Activated CD8-positive, alpha-beta memory T cell treated with anti-CD3 and anti-CD28 coated beads, Interleukin-2, amount 50 U/mL, for 1 hour (primary cell): ENCODE data around the gene ATXN1.
"Not testable (repeated sequence)": the region's sequence is repeated elsewhere in the genome, so short reads cannot be mapped to it uniquely, and the experiment has no call there.

ENCODE experiments used
- DNase-seq: peaks from one replicate; pipeline ENCODE4 v3.0.0-alpha.2; 2020; ENCODE audit errors: extremely low read depth

Gene ATXN1

DNA sequence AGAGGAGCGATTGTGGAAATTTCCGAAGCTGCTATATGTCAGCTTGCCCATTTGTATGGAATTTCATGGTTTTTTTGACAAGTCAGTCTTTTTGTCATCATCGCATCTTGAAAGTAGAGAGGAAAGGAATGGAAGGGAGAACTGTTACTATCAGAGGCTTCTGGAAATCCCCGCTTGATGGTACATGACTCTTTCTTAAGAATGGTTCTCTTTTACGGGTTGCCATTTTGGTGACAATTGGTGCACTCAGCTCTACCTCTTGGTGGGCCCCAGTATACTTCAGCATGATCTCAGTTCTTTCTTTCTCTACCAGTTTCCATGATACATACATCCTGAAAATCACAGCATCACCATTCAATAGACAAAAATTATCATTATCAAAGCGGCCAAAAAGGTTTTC lies 146.0 kb downstream of the ATXN1 start:
- not testable (repeated sequence) for DNase-seq

DNA sequence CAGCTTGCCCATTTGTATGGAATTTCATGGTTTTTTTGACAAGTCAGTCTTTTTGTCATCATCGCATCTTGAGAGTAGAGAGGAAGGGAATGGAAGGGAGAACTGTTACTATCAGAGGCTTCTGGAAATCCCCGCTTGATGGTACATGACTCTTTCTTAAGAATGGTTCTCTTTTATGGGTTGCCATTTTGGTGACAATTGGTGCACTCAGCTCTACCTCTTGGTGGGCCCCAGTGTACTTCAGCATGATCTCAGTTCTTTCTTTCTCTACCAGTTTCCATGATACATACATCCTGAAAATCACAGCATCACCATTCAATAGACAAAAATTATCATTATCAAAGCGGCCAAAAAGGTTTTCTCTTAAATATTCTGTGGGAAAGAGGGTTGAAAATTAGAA lies 147.1 kb downstream of the ATXN1 start:
- not testable (repeated sequence) for DNase-seq

DNA sequence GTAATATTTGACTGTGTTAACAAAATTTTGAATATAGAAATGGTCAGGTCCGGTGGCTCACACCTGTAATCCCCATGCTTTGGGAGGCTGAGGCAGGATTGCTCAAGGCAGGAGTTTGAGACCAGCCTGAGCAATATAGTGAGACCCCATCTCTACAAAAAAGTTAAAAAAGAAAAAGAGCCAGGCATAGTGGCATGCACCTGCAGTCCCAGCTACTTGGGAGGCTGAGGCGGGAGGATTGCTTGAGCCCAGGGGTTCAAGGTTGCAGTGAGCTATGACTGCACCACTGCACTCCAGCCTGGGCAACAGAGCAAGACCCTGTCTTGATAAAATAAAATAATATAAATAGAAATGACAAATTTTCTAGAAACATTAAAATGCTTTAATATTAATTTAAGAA lies 147.8 kb downstream of the ATXN1 start:
- DNase-seq: not testable (repeated sequence)

DNA sequence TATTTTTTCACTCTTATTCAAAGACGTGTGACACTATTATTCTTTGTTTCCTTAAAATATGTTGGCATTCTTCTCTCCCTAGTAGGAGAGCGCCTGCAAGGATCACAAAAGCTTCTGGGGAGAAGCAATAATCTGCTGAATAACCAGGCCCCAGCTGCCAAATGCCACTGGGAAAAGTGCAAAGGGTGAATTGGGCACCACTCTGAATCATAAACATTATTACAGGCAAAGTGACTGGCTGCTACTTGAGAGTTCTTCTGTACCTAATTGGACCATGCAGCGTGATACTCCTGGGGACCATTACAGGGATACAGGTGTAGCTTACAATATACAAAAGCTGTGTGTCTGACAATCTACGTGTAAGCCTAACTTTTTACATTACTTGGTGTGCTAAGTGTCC lies 152.8 kb downstream of the ATXN1 start:
- DNase-seq: no peak

DNA sequence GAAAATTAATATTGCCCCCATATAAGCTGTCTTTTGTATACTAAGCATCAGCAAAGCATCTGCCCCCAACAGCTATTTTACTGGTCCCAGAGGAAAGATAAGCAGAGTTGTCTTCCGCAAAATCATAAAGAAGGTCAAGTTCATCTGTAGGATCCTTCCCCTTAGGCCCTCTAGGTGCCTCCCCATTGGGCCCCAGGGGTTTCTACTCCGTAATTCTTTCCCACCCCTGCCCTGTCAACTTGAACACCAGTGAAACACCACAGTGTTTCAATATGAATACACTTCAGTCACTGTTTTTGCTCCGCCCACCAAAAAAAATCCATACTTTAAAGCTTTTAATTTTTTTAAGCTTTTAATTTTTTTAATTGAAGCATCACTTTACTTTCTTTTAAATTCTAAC lies 159.2 kb downstream of the ATXN1 start:
- no peak for DNase-seq

DNA sequence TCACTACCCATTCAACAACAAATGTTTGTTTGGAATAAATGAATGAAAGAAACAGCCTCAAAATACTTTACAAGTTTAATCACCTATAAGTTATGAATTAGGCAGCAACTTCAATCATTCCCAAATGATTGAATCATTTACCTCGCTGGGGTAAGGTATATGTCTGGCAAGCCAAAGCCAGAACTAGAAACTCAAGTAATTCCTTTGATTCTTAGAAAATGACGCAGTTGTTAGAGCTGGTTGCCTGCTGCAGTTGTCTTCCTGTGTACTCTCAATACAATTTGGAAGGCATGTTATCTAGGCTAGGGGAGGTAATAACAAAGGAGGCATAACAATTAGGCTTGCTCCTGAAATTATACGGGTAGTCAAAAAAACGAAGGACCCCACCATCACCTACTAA lies 160.6 kb downstream of the ATXN1 start:
- DNase-seq: no peak

DNA sequence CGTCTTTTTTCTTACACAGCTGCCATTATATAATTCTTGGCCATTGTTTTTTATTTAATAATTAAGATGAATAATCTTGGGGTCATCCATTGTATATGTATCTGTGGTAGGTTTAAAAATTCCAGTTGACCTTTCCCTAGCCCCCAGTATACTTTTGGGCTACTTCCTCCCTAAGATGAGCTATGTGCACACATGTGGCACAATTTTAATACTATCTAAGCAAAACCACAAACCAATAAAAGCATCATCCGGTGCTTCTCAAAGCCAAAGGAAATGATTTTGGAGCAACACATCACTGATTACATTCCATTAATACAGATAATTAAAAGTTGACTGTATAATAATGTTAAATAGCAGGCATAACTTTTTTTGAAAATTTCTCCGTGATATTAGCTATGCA lies 161.2 kb downstream of the ATXN1 start:
- DNase-seq: no peak

DNA sequence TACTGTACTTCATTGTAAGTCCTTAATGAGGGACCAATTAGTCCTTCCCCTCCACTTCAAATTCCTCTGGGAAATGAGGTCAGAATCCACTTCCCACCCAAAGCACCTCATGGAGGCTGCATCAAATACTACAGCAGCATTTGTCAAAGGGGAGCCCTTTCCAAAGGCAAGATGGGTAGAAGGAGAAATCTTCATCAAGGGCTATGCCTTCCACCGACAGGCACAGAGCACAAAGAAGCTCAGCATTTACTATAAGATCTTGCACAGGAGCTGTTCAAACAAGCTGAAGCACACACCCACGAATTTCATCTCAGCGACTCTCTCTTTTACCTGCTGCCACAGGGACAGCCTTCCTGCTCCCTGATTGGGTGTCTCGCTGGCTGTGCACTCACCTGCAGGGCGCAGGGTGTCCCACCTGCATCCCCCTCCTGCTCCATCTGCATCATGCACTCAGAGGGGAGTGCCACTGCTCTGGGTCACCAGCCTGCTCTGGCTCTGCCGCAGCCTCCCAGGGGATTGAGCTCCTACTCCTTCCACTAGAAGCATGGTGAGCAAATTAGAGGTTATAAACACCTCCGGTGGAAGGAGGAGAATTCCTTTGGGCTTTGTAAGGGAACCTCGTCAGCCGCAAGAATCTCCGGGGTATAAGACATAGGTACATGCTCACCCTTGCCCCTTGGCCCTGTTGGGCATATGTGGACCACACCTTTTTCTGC lies 164.5 kb downstream of the ATXN1 start:
- DNase-seq: no peak

DNA sequence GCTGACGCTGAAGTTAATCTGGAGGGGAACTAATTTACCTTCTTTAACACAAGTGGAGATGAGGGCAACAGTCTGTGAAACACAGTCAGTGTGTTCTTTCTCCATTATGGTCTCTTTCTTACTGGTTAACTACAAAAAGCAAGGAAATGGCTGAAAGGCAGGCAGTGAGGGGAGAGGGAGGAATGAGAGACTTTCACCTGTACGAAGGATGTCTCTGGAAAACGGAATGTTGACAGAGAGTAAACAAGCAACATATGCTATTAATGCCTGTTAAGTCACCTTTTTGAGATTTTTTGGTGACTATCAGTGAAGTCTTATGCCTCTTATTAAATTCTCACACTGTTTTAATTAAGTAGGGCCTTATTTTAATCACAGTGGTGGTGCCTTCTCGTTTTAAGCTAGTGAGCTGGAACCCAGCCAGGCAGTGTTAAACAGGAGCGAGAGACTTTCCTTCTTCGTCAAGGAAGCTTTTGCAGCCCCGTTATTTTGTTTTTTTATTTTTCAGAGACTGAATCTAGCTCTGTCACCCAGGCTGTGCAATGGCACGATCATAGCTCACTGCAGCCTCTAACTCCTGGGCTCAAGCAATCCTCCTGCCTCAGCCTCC lies 165.6 kb downstream of the ATXN1 start:
- no peak for DNase-seq

DNA sequence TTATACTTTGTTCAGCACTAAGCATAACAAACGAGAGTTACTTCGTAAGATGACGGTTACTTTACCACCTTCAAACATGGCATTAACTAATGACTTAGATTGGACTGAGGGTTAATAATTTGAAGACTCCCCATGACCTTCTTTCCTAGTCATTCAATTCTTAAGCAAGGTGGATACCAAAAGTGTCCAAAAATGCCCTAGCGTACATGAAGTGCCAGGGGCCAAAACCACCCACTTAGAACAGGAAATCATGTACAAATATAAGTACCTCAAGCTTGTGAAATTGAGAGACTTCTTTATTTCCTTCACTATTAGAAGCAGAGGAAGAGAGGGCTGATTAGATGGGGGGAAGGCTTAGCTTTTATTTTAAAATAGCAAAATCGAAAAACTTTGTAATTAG lies 166.4 kb downstream of the ATXN1 start:
- DNase-seq: no peak

DNA sequence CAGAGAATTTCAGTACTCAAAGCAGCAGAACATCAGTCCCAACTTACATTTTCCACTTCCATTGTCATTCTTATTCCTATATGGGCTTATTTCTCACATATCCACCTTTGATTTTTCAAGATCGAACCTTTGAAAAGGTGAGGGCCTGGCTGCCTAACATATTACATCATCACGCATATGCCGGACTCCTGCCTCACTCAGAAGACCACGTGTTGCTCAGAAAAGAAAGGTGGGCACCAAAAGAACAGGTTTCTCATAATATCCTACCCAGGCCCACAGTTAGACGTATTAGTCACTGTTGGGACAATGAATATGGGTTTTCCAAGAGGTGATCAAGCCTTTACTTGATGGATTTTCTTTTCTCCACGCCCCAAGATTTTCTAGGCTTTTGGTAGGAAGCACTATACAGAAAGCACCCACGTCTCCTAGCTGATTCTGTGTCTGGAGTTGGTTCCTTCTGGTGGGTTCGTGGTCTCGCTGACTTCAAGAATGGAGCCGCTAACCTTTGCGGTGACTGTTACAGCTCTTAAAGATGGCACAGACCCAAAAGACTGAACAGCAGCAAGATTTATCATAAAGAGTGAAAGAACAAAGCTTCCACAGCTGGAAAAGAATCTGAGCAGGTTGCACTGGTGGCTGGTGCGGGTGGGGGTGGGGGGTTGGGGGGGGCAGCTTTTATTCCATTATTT lies 168.9 kb downstream of the ATXN1 start:
- no peak for DNase-seq

DNA sequence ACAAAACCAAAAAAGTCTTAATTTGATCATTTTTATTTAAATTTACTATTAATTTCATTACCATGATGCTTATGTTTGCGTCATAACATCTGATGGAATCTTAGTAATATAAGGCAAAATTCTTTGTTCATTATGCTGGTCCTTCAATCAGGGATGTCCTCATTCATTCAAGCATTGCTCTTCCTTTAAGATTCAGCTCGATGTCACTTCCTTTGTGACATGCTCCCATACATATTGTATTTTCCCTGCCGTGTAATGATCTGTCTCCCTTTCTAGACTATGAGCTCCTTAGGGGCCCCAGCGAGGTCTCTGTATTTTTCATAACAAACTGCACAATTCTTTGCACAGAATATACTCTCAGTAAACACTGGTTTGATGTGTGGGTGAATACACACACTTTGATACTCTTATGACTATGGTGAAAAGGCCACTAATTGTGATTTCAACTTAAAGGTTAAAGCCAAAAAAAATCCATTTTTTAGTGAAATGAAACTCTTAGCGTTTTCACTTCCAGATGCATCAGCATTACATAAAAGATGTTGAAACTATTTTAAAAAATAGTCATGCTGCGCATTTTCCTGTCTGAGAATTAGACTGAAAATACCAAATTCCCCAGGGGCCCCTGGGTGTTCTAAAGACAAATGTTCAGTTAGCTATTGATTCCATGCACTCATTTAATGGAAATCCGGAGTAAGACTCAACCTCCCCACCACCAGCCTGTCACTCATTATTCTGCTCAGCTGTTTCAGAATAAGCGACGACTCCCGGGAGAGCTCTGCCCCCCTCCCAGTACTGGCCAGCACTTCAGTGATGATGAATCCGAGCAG lies 169.7 kb downstream of the ATXN1 start:
- DNase-seq: no peak

DNA sequence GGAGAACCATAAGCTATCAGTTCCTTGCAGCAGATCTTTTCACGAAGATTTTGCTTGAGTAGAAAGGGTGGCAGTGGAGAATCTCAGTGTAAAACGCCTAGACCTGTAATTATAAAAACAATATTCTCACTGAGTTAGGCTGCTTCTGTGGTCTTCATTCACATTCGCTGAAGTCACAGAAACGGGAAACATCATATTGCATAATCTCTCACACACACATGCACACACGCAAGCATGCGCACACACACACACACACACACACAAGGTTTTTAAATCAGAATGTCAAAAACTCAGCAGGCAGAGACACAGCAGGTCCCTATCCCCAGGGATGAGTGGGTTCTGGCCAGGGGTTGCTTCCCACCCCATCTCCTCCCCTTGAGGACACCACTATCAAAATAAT lies 175.5 kb downstream of the ATXN1 start:
- no peak for DNase-seq

DNA sequence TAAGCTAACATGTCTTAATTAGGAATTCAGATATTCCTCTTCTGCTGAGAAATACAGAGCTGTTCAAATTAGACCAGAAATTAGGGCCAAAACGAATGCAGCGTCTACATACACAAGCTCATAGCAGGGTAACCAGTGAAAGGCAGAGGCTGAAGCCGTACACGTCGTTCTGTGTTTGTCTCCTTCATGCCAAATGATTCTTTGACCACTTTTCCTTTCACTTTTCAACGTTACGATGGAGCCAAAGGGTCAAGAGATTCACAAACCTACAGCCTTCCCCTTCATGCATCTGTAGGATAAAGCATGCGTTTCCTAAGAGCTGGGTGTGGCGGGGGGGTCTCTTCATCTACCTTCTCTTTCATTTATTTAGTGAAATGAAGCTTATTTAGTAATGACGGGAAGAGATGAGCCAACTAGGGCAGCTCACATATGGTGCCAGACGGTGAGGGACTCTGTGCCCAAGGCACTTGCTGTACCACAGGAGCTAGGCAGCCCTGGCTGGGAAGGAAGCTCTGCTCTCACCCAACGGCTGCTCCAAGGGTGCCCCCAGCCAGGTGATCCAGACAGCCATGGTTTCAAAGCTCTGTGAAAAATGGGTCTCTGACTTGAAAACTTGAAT lies 178.0 kb downstream of the ATXN1 start:
- no peak for DNase-seq

DNA sequence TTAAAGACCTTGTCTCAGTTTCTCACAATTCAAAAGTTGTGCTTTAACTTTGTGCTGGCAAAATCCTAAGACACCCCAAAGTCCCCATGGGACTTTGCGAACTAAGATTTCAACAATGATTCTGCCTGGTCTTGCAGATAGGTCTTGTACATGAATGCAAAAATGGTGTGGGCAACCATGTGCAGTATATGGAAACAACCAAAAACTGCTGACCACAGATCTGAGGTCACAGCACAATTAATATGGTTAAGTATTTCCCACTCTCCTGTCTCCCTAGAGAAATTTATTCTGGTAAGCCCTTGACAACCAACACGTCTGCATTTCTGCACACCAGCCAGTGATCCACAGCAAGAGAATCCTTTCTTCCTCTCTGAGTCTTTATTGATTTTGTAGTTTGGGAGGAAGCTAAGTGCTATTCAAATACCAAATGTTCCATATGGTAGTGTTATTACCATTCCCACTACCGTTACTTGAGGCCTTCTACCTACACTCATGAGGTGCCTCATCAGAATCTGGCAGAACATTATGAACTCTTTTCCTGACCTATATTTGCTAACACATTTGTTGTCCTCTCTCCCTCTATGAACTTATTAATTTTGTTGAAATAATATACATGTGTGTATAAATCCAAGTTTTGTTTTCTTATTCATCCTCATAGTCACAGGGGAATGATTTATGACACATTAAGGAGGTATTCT lies 178.7 kb downstream of the ATXN1 start:
- no peak for DNase-seq

DNA sequence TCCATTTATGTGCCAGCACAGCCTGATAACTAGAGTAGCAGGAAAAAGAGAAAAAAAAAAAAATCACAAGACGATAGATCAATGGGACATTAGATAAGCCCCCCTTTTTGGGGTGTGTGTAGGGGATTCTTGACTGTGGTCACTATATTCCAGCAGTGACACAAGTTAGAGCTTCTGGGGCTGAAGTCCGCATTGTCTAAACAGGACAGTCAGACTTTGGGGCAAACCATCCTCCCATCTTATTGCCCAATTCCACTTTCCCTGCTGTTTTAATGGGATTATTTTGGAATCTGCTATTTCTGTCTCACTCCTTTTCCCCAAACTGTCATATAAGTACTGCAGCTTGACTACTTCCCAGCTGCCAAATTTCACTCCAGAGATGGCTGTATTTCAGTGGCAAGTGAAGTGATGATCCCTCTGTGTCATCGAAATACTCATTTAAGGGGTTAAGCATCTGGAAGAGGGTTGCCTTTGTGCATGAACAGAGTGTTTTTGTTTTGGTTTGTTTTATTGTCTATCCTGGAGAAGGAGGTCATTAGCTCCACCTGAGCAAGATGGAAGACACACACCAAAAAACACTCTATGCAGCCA lies 182.5 kb downstream of the ATXN1 start:
- DNase-seq: no peak

DNA sequence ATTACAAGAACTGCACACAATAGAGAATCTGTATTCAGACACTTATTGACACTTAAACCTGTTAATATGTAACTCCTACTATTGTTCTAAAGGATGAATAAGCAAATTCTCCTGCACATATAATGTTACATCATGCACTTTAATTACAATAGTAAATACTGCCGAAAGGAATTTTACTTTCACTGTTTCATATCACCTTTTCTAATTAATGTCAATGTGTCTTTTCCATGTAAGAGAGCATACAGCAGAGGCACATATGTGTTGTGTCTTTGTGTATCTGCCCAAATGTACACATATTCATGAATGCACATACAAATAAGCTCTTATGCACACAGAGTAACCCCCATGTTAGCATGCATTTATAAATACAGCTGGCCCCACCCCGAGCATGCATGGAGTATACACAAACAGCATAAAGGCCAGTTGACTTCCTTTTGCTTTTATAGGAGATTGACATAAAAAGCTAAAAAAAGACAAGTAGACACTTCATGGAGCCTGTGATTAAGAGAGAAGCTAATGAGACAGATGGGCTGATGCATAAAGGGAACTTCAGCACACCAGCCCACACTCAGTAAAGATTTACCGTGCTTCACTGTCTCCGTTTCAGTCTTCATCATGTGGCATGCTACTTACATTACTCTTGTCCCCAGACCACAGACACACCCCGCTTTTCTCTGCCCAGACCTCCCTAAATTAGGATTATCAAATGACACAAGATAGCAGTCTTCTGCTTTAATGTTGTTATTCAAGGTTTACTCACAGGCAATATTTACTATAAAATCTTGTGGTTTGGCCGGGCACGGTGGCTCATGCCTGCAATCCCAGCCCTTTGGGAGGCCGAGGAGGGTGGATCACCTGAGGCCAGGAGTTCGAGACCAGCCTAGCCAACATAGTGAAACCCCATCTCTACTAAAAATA lies 184.6 kb downstream of the ATXN1 start:
- DNase-seq: no peak

DNA sequence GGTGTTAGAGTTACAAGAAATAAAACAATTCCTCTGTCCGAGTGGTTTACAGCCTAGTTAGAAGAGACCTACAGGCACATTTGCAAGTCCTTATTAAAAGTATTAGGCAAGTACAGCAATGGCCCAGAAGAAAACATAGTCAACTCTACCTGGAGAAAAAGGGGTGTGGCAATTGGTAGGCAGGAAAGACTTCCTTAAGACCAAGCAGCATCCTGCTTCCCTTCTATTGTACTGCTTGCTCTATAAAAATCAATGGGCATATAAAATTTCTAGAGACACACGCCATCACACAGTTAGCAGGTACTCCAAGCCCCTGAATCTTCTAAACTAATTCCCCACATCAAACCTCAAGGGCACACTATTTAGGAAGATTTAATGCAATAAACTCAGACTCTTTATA lies 185.6 kb downstream of the ATXN1 start:
- no peak for DNase-seq

DNA sequence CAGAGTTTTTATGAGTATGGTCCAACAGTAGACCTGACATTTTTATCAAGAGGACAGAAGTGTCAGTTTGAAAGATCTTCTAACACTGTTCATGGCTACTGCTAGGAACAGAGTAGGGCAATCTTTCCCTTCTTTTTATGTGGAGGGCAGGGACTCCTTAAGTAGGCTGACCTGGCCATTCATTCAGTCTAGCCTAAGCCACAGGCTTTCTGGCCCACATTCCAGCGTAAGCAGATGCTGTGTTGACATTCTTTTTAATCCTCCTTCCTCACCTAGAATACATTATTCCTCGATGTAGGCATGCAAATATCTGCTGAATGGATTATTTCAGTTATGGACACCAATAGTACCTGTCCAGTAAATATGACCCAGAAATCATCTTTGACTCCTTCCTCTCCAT lies 188.3 kb downstream of the ATXN1 start:
- DNase-seq: no peak

DNA sequence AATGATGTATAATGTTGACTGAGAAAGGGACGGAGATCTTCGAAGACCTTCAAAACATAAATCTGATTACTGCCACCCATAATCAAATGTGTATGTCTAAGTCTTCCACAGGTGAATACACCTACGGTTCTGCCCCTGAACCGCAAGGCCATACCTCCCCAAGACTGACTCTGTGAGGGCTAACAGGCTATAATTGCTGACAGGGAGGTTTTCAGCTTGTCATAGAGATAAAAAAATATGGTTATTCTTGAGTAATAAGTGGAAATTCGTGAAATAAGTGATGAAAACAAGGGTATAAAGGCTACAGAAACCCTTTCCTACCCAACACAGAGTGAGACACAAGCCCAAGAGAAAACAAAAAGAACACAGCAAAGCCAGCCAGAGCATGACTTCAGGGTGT lies 188.9 kb downstream of the ATXN1 start:
- no peak for DNase-seq
